Astrocyte (in vitro differentiated cells and primary cell): Measurements from ENCODE around the gene DCST1.
A peak's percentile ranks its signal among the peaks of the same experiment; 100 is the strongest.

Source experiments
- CTCF ChIP-seq: IDR thresholded peaks from 2 replicates; pipeline ENCODE4 v1.5.1; 2011; ENCODE audit warnings: low read depth, mild to moderate bottlenecking, inconsistent platforms, low read length, moderate library complexity; ENCODE audit not compliant: insufficient read depth
- EZH2 ChIP-seq: IDR thresholded peaks from 2 replicates; pipeline ENCODE4 v1.6.1; 2012; ENCODE audit warnings: mild to moderate bottlenecking, low read length, inconsistent platforms; ENCODE audit not compliant: insufficient read depth

GRCh38 chr1:154998818-154999570 is 34.6 kb upstream of the DCST1 start:
- TF ChIP-seq CTCF (peak; percentile 85), EZH2 (no peak)
